Hepatocyte (in vitro differentiated cells): Measurements from ENCODE around the gene ACTR1A. TPM values are rescaled to one million over a fixed set of nuclear protein-coding genes. Genes with fewer than 3 reads are reported as not detected.

ENCODE experiments used
- DNase-seq: peaks from one replicate; pipeline ENCODE4 v3.0.0-alpha.2; 2016; ENCODE audit warnings: low spot score
- H2AFZ ChIP-seq: fragments of 200-600 bp; sonication (generic); 2 replicates; pipeline ENCODE4 v1.6.0; 2016; ENCODE audit warnings: antibody characterized with exemption, mild to moderate bottlenecking
- H3K27ac ChIP-seq: fragments of 200-600 bp; sonication (generic); 2 replicates; pipeline ENCODE4 v1.5.1; 2016; ENCODE audit warnings: mild to moderate bottlenecking
- H3K27me3 ChIP-seq: fragments of 200-600 bp; sonication (generic); 2 replicates; pipeline ENCODE4 v1.6.1; 2016
- H3K36me3 ChIP-seq: fragments of 200-600 bp; sonication (generic); replicated peaks from 2 replicates; pipeline ENCODE4 v1.5.1; 2016; ENCODE audit warnings: low read depth; ENCODE audit not compliant: insufficient read depth
- H3K4me1 ChIP-seq: fragments of 200-600 bp; sonication (generic); 2 replicates; pipeline ENCODE4 v1.5.1; 2016; ENCODE audit warnings: mild to moderate bottlenecking, moderate library complexity; ENCODE audit not compliant: insufficient read depth
- H3K4me2 ChIP-seq: fragments of 200-600 bp; sonication (generic); 2 replicates; pipeline ENCODE4 v1.6.0; 2016
- H3K4me3 ChIP-seq: fragments of 200-600 bp; sonication (generic); 2 replicates; pipeline ENCODE4 v1.5.1; 2016; ENCODE audit warnings: mild to moderate bottlenecking
- H3K79me2 ChIP-seq: fragments of 200-600 bp; sonication (generic); 2 replicates; pipeline ENCODE4 v1.6.0; 2017; ENCODE audit warnings: mild to moderate bottlenecking
- H3K9me2 ChIP-seq: fragments of 200-600 bp; sonication (generic); replicated peaks from 2 replicates; pipeline ENCODE4 v1.6.0; 2017; ENCODE audit warnings: mild to moderate bottlenecking; ENCODE audit not compliant: insufficient read depth
- H3K9me3 ChIP-seq: fragments of 200-600 bp; sonication (generic); 2 replicates; pipeline ENCODE4 v1.5.1; 2016; ENCODE audit warnings: low read depth, mild to moderate bottlenecking
- H4K20me1 ChIP-seq: fragments of 200-600 bp; sonication (generic); 2 replicates; pipeline ENCODE4 v1.6.0; 2016; ENCODE audit warnings: mild to moderate bottlenecking; ENCODE audit not compliant: insufficient read depth, poor library complexity, severe bottlenecking
- CTCF ChIP-seq: fragments of 200-600 bp; sonication (generic); IDR thresholded peaks from 2 replicates; pipeline ENCODE4 v1.5.1; 2016; ENCODE audit warnings: antibody characterized with exemption, mild to moderate bottlenecking; ENCODE audit not compliant: poor library complexity
- EZH2 ChIP-seq: fragments of 200-600 bp; sonication (generic); IDR thresholded peaks from 2 replicates; pipeline ENCODE4 v1.6.1; 2016; ENCODE audit warnings: antibody characterized with exemption, mild to moderate bottlenecking, borderline replicate concordance
- EZH2phosphoT487 ChIP-seq: fragments of 200-600 bp; sonication (generic); IDR thresholded peaks from one replicate; pipeline ENCODE4 v1.6.1; 2018; ENCODE audit warnings: antibody characterized with exemption, mild to moderate bottlenecking, low read depth, moderate library complexity; ENCODE audit not compliant: unreplicated experiment, severe bottlenecking
- WGBS: methylation state at CpG from one replicate; pipeline ENCODE4 v1.1.6; 2016; ENCODE audit warnings: low lambda C conversion rate; ENCODE audit errors: missing lambda C conversion rate; 5-methylcytosine and 5-hydroxymethylcytosine counted together
- polyA plus RNA-seq: library from polyadenylated mRNA; unstranded; fragments of >200 nt; fragmentation: Nextera tagmentation; extraction: Ambion mirVana; gene quantifications from 2 replicates; pipeline ENCODE4 v1.2.1, GENCODE V29; 2016
- total RNA-seq: library from RNA; depleted of rRNA; stranded (reverse); fragments of >200 nt; gene quantifications from 2 replicates; pipeline ENCODE4 v1.2.3, GENCODE V29; 2014

The ACTR1A gene
- total and polyA plus RNA-seq, 2 experiments from 2014 or later: 86.7 to 90.7 TPM

GRCh38 chr10:102511583-102512274 lies 9.2 kb upstream of the ACTR1A start:
- 83% methylated on average over 6 of the region's 6 CpGs for WGBS
- Histone ChIP-seq H3K9me3 (no peaks in the 10 kb centered on the region), H3K4me3 (no peak overlapping the region), H3K79me2 (peaks cover 83% of the 10 kb centered on the region), H2AFZ (no peak overlapping the region), H3K27me3 (no peaks in the 10 kb centered on the region), H4K20me1 (peaks cover 22% of the 10 kb centered on the region), H3K4me1 (no peaks in the 10 kb centered on the region), H3K4me2 (no peak overlapping the region), H3K9me2 (no peaks in the 10 kb centered on the region), H3K27ac (no peak overlapping the region), H3K36me3 (no peaks in the 10 kb centered on the region)
- TF ChIP-seq EZH2phosphoT487 (no peak), CTCF (no peak), EZH2 (no peak)
- no peak for DNase-seq

- Histone ChIP-seq H3K9me3 (no peaks in the 10 kb centered on the region), H2AFZ (no peak overlapping the region), H3K4me3 (no peak overlapping the region), H3K9me2 (no peaks in the 10 kb centered on the region), H3K4me2 (no peak overlapping the region), H3K4me1 (peaks cover 9% of the 10 kb centered on the region), H4K20me1 (peaks cover 40% of the 10 kb centered on the region), H3K36me3 (no peaks in the 10 kb centered on the region), H3K79me2 (peaks cover 80% of the 10 kb centered on the region), H3K27ac (no peak overlapping the region), H3K27me3 (no peaks in the 10 kb centered on the region)
- TF ChIP-seq EZH2 (no peak), CTCF (no peak), EZH2phosphoT487 (no peak)
- 62% methylated on average over 2 of the region's 2 CpGs for WGBS
- DNase-seq: no peak
Observed at GRCh38 chr10:102509387-102509786, 6.9 kb upstream of the ACTR1A start.

GRCh38 chr10:102508506-102508905 lies 6.0 kb upstream of the ACTR1A start:
- Histone ChIP-seq H3K4me1 (peaks cover 9% of the 10 kb centered on the region), H3K27me3 (no peaks in the 10 kb centered on the region), H3K36me3 (no peaks in the 10 kb centered on the region), H3K79me2 (peaks cover 76% of the 10 kb centered on the region), H3K4me3 (no peak overlapping the region), H3K27ac (no peak overlapping the region), H2AFZ (no peak overlapping the region), H3K4me2 (no peak overlapping the region), H4K20me1 (peaks cover 40% of the 10 kb centered on the region), H3K9me2 (no peaks in the 10 kb centered on the region), H3K9me3 (no peaks in the 10 kb centered on the region)
- no peak for DNase-seq
- 100% methylated on average over 1 of the region's 1 CpG for WGBS
- TF ChIP-seq CTCF (no peak), EZH2 (no peak), EZH2phosphoT487 (no peak)
